ENCODE data around the gene GYPC.
"Not testable (repeated sequence)": the region's sequence is repeated elsewhere in the genome, so short reads cannot be mapped to it uniquely, and the experiment has no call there.

GYPC gene

GRCh38 chr2:126698376-126698775 is 42.4 kb downstream of the GYPC start:
- DNase-seq (ENCODE audit: low read depth in 4 of 4, low spot score in 1 of 4): no peak

GRCh38 chr2:126699018-126699417 is 43.1 kb downstream of the GYPC start:
- DNase-seq (ENCODE audit: low read depth in 4 of 4, low spot score in 1 of 4): no peak

- DNase-seq (ENCODE audit: low read depth in 4 of 4, low spot score in 1 of 4): no peak
Measured at GRCh38 chr2:126699716-126700581, 44.0 kb downstream of the GYPC start.

- DNase-seq (ENCODE audit: low read depth in 4 of 4, low spot score in 1 of 4): no peak
Measured at GRCh38 chr2:126700677-126701076, 44.7 kb downstream of the GYPC start.

- DNase-seq (ENCODE audit: low read depth in 4 of 4, low spot score in 1 of 4): no peak
Measured at GRCh38 chr2:126703311-126703710, 47.4 kb downstream of the GYPC start.

- no peak for DNase-seq (ENCODE audit: low read depth in 4 of 4, low spot score in 1 of 4)
Measured at GRCh38 chr2:126704434-126705160, 48.6 kb downstream of the GYPC start.

GRCh38 chr2:126707191-126707590 is 51.2 kb downstream of the GYPC start:
- DNase-seq (ENCODE audit: low read depth in 4 of 4, low spot score in 1 of 4): no peak

- DNase-seq (ENCODE audit: low read depth in 4 of 4, low spot score in 1 of 4): no peak
Measured at GRCh38 chr2:126707941-126708340, 52.0 kb downstream of the GYPC start.

- DNase-seq (ENCODE audit: low read depth in 4 of 4, low spot score in 1 of 4): no peak
Measured at GRCh38 chr2:126714191-126714965, 58.4 kb downstream of the GYPC start.

- no peak for DNase-seq (ENCODE audit: low read depth in 4 of 4, low spot score in 1 of 4)
Measured at GRCh38 chr2:126715111-126715510, 59.2 kb downstream of the GYPC start.

GRCh38 chr2:126715576-126716406 is 59.8 kb downstream of the GYPC start:
- DNase-seq (ENCODE audit: low read depth in 4 of 4, low spot score in 1 of 4): no peak

- not testable (repeated sequence) for DNase-seq (ENCODE audit: low read depth in 4 of 4, low spot score in 1 of 4)
Measured at GRCh38 chr2:126717277-126717676, 61.3 kb downstream of the GYPC start.

- DNase-seq (ENCODE audit: low read depth in 4 of 4, low spot score in 1 of 4): no peak
Measured at GRCh38 chr2:126717928-126718327, 62.0 kb downstream of the GYPC start.

- DNase-seq (ENCODE audit: low read depth in 4 of 4, low spot score in 1 of 4): no peak
Measured at GRCh38 chr2:126719191-126719832, 63.4 kb downstream of the GYPC start.

GRCh38 chr2:126719833-126720351 is 63.9 kb downstream of the GYPC start:
- DNase-seq (ENCODE audit: low read depth in 4 of 4, low spot score in 1 of 4): no peak

- DNase-seq (ENCODE audit: low read depth in 4 of 4, low spot score in 1 of 4): no peak
Measured at GRCh38 chr2:126720638-126721037, 64.7 kb downstream of the GYPC start.

GRCh38 chr2:126722081-126722480 is 66.1 kb downstream of the GYPC start:
- no peak for DNase-seq (ENCODE audit: low read depth in 4 of 4, low spot score in 1 of 4)

- DNase-seq (ENCODE audit: low read depth in 4 of 4, low spot score in 1 of 4): no peak
Measured at GRCh38 chr2:126722546-126722945, 66.6 kb downstream of the GYPC start.

GRCh38 chr2:126723281-126723815 is 67.4 kb downstream of the GYPC start:
- no peak for DNase-seq (ENCODE audit: low read depth in 4 of 4, low spot score in 1 of 4)

GRCh38 chr2:126725580-126725979 is 69.6 kb downstream of the GYPC start:
- no peak for DNase-seq (ENCODE audit: low read depth in 4 of 4, low spot score in 1 of 4)

Measured in stimulated activated CD4-positive, alpha-beta T cell treated with anti-CD3 and anti-CD28 coated beads, Interleukin-1b, Interleukin-23, amount 100 ng/mL, for 24 hours (primary cell).